GM06990 (cell line): ENCODE results near the gene MPDU1.

Experiments used
- DNase-seq: peaks from one replicate; pipeline ENCODE4 v3.0.0-alpha.2; 2011; ENCODE audit not compliant: insufficient read length; ENCODE audit errors: extremely low read depth
- H3K27me3 ChIP-seq: replicated peaks from 2 replicates; pipeline ENCODE4 v1.6.0; 2011; ENCODE audit warnings: low read length; ENCODE audit not compliant: control insufficient read depth, insufficient read depth
- H3K36me3 ChIP-seq: 2 replicates; pipeline ENCODE4 v1.5.1; 2011; ENCODE audit warnings: low read length; ENCODE audit not compliant: control insufficient read depth, insufficient read depth
- H3K4me3 ChIP-seq: replicated peaks from 2 replicates; pipeline ENCODE4 v1.5.1; 2011; ENCODE audit warnings: low read depth, mild to moderate bottlenecking, control low read depth, low read length
- TF ChIP-seq, protein P1 (sequence below): IDR thresholded peaks from 2 replicates; pipeline ENCODE4 v1.5.1; 2011; ENCODE audit warnings: low read length, control low read depth, mild to moderate bottlenecking, inconsistent platforms; ENCODE audit not compliant: insufficient read depth, poor library complexity, severe bottlenecking

Gene MPDU1

DNA sequence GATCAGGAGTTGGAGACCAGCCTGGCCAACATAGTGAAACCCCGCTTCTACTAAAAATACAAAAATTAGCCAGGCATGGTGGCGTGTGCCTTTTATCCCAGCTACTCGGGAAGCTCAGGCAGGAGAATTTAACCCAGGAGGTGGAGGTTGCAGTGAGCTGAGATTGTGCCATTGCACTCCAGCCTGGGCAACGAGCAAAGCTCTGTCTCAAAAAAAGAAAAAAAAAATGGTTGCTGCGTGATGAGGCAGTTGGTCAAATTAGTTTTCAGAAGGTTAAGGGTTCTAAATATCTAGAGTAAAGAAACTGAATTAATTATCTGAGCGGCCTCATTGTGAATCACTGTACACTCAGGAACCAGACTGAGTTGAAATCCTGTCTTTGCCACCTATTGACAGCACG lies 7.7 kb upstream of the MPDU1 start:
- H3K4me3 ChIP-seq, result no peak overlapping the region
- TF ChIP-seq, protein P1, sequence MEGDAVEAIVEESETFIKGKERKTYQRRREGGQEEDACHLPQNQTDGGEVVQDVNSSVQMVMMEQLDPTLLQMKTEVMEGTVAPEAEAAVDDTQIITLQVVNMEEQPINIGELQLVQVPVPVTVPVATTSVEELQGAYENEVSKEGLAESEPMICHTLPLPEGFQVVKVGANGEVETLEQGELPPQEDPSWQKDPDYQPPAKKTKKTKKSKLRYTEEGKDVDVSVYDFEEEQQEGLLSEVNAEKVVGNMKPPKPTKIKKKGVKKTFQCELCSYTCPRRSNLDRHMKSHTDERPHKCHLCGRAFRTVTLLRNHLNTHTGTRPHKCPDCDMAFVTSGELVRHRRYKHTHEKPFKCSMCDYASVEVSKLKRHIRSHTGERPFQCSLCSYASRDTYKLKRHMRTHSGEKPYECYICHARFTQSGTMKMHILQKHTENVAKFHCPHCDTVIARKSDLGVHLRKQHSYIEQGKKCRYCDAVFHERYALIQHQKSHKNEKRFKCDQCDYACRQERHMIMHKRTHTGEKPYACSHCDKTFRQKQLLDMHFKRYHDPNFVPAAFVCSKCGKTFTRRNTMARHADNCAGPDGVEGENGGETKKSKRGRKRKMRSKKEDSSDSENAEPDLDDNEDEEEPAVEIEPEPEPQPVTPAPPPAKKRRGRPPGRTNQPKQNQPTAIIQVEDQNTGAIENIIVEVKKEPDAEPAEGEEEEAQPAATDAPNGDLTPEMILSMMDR, result no peak
- no peak for DNase-seq
- H3K36me3 ChIP-seq, result peaks cover 40% of the 10 kb centered on the region
- no peaks in the 10 kb centered on the region for H3K27me3 ChIP-seq

DNA sequence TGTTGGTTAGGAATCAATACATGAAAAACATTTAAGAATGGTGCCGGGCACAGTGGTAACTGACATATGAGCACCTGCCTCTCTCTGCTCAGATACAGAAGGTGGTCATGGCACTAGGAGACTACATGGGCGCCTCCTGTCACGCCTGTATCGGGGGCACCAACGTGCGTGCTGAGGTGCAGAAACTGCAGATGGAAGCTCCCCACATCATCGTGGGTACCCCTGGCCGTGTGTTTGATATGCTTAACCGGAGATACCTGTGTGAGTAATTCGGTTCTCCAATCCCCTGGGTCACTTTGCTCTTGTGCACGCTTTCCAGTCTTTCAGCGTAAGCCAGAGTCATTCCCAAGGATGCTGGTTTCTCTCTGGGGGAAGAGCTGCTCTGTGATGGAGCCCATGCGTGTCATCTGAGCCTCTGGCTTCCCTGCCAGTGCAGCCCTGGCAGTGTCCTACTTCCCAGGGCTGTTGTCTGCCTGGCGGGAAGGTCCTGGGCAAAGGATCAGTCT lies 7.2 kb upstream of the MPDU1 start:
- peaks cover 36% of the 10 kb centered on the region for H3K36me3 ChIP-seq

DNA sequence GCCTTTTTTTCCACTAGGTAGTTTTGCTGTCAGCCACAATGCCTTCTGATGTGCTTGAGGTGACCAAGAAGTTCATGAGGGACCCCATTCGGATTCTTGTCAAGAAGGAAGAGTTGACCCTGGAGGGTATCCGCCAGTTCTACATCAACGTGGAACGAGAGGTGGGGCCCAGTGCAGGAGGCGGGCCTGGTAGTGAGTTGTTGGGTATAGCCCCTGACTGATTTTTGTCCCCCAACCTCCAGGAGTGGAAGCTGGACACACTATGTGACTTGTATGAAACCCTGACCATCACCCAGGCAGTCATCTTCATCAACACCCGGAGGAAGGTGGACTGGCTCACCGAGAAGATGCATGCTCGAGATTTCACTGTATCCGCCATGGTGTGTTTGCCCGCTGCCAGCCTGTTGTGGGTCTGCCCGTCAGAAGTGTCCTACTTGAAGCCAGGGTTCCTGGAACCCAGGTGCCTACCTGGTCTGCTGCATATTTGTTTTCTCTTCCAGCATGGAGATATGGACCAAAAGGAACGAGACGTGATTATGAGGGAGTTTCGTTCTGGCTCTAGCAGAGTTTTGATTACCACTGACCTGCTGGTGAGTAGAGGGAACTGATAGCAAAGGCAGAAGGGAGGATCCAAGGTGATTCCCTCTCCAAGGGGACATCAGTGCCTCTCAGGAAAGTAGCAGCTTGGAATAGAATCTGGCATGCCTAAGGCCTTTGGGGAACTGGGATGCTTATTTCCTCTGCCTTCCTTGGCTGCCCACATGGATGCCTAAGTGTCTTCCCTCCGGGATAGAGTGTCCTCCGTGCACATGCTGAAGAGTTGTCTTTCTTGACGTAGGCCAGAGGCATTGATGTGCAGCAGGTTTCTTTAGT lies 6.1 kb upstream of the MPDU1 start:
- H3K36me3 ChIP-seq, result peaks cover 36% of the 10 kb centered on the region
- TF ChIP-seq, protein P1, result no peak
- no peak overlapping the region for H3K4me3 ChIP-seq
- no peaks in the 10 kb centered on the region for H3K27me3 ChIP-seq
- DNase-seq, result no peak

More for the DNA sequence above, 7.2 kb upstream of the MPDU1 start:
- no peaks in the 10 kb centered on the region for H3K27me3 ChIP-seq
- no peak for DNase-seq
- TF ChIP-seq, protein P1, result no peak
- no peak overlapping the region for H3K4me3 ChIP-seq

DNA sequence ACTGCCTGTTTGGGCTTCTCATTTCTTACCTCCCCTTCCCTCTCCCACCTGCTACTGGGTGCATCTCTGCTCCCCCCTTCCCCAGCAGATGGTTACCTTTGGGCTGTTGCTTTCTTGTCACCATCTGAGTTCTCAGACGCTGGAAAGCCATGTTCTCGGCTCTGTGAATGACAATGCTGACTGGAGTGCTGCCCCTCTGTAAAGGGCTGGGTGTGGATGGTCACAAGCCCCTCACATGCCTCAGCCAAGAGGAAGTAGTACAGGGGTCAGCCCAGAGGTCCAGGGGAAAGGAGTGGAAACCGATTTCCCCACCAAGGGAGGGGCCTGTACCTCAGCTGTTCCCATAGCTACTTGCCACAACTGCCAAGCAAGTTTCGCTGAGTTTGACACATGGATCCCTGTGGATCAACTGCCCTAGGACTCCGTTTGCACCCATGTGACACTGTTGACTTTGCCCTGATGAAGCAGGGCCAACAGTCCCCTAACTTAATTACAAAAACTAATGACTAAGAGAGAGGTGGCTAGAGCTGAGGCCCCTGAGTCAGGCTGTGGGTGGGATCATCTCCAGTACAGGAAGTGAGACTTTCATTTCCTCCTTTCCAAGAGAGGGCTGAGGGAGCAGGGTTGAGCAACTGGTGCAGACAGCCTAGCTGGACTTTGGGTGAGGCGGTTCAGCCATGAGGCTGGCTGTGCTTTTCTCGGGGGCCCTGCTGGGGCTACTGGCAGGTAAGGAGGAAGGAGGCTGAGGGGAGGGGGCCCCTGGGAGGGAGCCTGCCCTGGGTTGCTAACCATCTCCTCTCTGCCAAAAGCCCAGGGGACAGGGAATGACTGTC lies 4.4 kb upstream of the MPDU1 start, which contains the start of gene CD68:
Gene CD68 (plus strand): TSS at position 638 of the 833 bp plus-strand sequence. CDS start 40 bp downstream, at position 678.
- TF ChIP-seq, protein P1, result no peak
- DNase-seq, result peak; percentile 73
- Histone ChIP-seq H3K36me3 (peaks cover 34% of the 10 kb centered on the region), H3K4me3 (peak within 1 kb of the TSS; percentile 1; the same call in 1 of the 2 replicates), H3K27me3 (no peaks in the 10 kb centered on the region)

DNA sequence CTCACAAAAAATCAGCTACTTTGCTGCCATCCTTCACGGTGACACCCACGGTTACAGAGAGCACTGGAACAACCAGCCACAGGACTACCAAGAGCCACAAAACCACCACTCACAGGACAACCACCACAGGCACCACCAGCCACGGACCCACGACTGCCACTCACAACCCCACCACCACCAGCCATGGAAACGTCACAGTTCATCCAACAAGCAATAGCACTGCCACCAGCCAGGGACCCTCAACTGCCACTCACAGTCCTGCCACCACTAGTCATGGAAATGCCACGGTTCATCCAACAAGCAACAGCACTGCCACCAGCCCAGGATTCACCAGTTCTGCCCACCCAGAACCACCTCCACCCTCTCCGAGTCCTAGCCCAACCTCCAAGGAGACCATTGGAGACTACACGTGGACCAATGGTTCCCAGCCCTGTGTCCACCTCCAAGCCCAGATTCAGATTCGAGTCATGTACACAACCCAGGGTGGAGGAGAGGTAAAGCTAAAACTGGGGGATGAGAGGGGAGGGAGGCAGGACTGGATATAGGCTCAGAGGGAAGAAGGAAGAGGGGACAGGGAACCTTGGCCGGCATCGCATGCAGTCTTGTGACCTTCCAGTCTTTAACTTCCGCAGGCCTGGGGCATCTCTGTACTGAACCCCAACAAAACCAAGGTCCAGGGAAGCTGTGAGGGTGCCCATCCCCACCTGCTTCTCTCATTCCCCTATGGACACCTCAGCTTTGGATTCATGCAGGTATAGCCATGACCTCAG lies 3.6 kb upstream of the MPDU1 start:
- peak; percentile 72 for DNase-seq
- H3K36me3 ChIP-seq, result peaks cover 31% of the 10 kb centered on the region
- H3K27me3 ChIP-seq, result no peaks in the 10 kb centered on the region
- TF ChIP-seq, protein P1, result no peak
- H3K4me3 ChIP-seq, result no peak overlapping the region
